ENCODE measurements around the gene SRA1.

Gene SRA1

GRCh38 chr5:140544986-140545385 lies 12.3 kb downstream of the SRA1 start:
- H3K9ac ChIP-seq (ENCODE audit: low read length): no peak overlapping the region
- H4K20me1 ChIP-seq (ENCODE audit: insufficient read depth, low read length): peaks cover 3% of the 10 kb centered on the region; the same call in 1 of the 2 replicates
- H3K4me2 ChIP-seq (ENCODE audit: low read length): no peak overlapping the region
- no peak overlapping the region for H3K4me3 ChIP-seq (ENCODE audit: low read length)
- H3K27ac ChIP-seq (ENCODE audit: low read length): no peak overlapping the region
- H2AFZ ChIP-seq (ENCODE audit: low read depth, low read length): no peak overlapping the region
- TF ChIP-seq, protein P1, sequence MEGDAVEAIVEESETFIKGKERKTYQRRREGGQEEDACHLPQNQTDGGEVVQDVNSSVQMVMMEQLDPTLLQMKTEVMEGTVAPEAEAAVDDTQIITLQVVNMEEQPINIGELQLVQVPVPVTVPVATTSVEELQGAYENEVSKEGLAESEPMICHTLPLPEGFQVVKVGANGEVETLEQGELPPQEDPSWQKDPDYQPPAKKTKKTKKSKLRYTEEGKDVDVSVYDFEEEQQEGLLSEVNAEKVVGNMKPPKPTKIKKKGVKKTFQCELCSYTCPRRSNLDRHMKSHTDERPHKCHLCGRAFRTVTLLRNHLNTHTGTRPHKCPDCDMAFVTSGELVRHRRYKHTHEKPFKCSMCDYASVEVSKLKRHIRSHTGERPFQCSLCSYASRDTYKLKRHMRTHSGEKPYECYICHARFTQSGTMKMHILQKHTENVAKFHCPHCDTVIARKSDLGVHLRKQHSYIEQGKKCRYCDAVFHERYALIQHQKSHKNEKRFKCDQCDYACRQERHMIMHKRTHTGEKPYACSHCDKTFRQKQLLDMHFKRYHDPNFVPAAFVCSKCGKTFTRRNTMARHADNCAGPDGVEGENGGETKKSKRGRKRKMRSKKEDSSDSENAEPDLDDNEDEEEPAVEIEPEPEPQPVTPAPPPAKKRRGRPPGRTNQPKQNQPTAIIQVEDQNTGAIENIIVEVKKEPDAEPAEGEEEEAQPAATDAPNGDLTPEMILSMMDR (IDR thresholded peaks at IDR 0.05; ENCODE audit: low read depth, low read length): no peak
- no peaks in the 10 kb centered on the region for H3K27me3 ChIP-seq (ENCODE audit: low read depth, low read length)
- H3K4me1 ChIP-seq (ENCODE audit: low read length): peaks cover 14% of the 10 kb centered on the region
- no peaks in the 10 kb centered on the region for H3K79me2 ChIP-seq (ENCODE audit: low read length)
- H3K36me3 ChIP-seq (replicated peaks; ENCODE audit: low read depth, low read length): peaks cover 35% of the 10 kb centered on the region
- H3K9me3 ChIP-seq (ENCODE audit: insufficient read depth, low read length): no peaks in the 10 kb centered on the region

DNA sequence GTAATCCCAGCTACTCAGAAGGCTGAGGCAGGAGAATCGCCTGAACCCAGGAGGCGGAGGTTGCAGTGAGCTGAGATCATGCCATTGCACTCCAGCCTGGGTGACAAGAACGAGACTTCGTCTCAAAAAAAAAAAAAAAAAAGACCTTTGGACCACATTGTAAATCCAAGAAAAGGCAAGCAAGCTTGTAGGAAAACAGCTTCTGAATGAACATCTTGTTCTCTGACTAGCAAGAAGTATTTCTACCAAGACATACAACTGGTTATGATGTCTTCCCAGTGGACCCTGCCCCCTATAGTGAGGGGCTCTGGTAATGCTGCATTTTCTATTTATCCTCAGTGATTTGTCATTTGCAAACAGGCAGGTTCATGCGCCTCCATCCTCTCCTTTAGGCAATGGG lies 14.3 kb downstream of the SRA1 start:
- Histone ChIP-seq H3K27ac (ENCODE audit: low read length) (no peak overlapping the region), H3K4me2 (ENCODE audit: low read length) (no peak overlapping the region), H3K4me3 (ENCODE audit: low read length) (no peak overlapping the region), H3K9me3 (ENCODE audit: insufficient read depth, low read length) (no peaks in the 10 kb centered on the region), H3K9ac (ENCODE audit: low read length) (no peak overlapping the region), H2AFZ (ENCODE audit: low read depth, low read length) (no peak overlapping the region), H3K79me2 (ENCODE audit: low read length) (no peaks in the 10 kb centered on the region), H4K20me1 (ENCODE audit: insufficient read depth, low read length) (peaks cover 3% of the 10 kb centered on the region; the same call in 1 of the 2 replicates), H3K27me3 (ENCODE audit: low read depth, low read length) (no peaks in the 10 kb centered on the region), H3K4me1 (ENCODE audit: low read length) (peaks cover 14% of the 10 kb centered on the region), H3K36me3 (replicated peaks; ENCODE audit: low read depth, low read length) (peaks cover 41% of the 10 kb centered on the region)
- no peak for TF ChIP-seq EZH2phosphoT487 (IDR thresholded peaks at IDR 0.05; ENCODE audit: low read depth)
- TF ChIP-seq, protein P1 (IDR thresholded peaks at IDR 0.05; ENCODE audit: low read depth, low read length): no peak

- H3K79me2 ChIP-seq (ENCODE audit: low read length): peaks cover 11% of the 10 kb centered on the region
- peaks cover 52% of the 10 kb centered on the region for H3K36me3 ChIP-seq (replicated peaks; ENCODE audit: low read depth, low read length)
- peaks cover 3% of the 10 kb centered on the region; the same call in 1 of the 2 replicates for H4K20me1 ChIP-seq (ENCODE audit: insufficient read depth, low read length)
- H3K4me1 ChIP-seq (ENCODE audit: low read length): peaks cover 18% of the 10 kb centered on the region
- no peaks in the 10 kb centered on the region for H3K9me3 ChIP-seq (ENCODE audit: insufficient read depth, low read length)
- no peaks in the 10 kb centered on the region for H3K27me3 ChIP-seq (ENCODE audit: low read depth, low read length)
- H2AFZ ChIP-seq (ENCODE audit: low read depth, low read length): no peak overlapping the region
- TF ChIP-seq, protein P1 (IDR thresholded peaks at IDR 0.05; ENCODE audit: low read depth, low read length): no peak
- no peak for TF ChIP-seq EZH2phosphoT487 (IDR thresholded peaks at IDR 0.05; ENCODE audit: low read depth)
- H3K4me3 ChIP-seq (ENCODE audit: low read length): no peak overlapping the region
- no peak overlapping the region for H3K4me2 ChIP-seq (ENCODE audit: low read length)
- H3K27ac ChIP-seq (ENCODE audit: low read length): no peak overlapping the region
- no peak overlapping the region for H3K9ac ChIP-seq (ENCODE audit: low read length)
Observed at GRCh38 chr5:140540227-140540626, 17.0 kb downstream of the SRA1 start.

DNA sequence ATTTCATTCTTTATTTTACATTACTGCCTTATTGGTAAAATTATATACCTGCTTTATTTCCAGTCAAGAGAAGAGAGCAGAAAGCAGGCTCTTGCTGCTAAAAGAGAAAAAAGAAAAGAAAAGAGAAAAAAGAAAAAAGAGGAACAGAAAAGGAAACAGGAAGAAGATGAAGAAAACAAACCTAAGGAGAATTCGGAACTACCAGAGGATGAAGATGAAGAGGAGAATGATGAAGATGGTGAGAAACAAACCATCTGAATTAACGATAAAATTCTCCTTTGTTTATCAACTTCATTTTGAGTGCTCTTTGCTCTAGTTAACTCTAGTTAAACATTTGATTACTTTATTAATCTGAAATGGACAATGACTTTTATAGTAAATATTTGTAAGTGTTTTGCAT lies 33.3 kb downstream of the SRA1 start:
- H3K79me2 ChIP-seq (ENCODE audit: low read length): no peaks in the 10 kb centered on the region
- no peaks in the 10 kb centered on the region for H3K27me3 ChIP-seq (ENCODE audit: low read depth, low read length)
- H3K27ac ChIP-seq (ENCODE audit: low read length): no peak overlapping the region; the same call in 1 of the 2 replicates
- H3K4me3 ChIP-seq (ENCODE audit: low read length): no peak overlapping the region
- no peak overlapping the region for H3K9ac ChIP-seq (ENCODE audit: low read length)
- H4K20me1 ChIP-seq (ENCODE audit: insufficient read depth, low read length): no peaks in the 10 kb centered on the region
- H3K36me3 ChIP-seq (replicated peaks; ENCODE audit: low read depth, low read length): peaks cover 22% of the 10 kb centered on the region
- H3K4me2 ChIP-seq (ENCODE audit: low read length): peak overlapping the region; percentile 12; the same call in 1 of the 2 replicates
- H2AFZ ChIP-seq (ENCODE audit: low read depth, low read length): no peak overlapping the region
- no peaks in the 10 kb centered on the region for H3K9me3 ChIP-seq (ENCODE audit: insufficient read depth, low read length)
- no peak for TF ChIP-seq EZH2phosphoT487 (IDR thresholded peaks at IDR 0.05; ENCODE audit: low read depth)
- peaks cover 10% of the 10 kb centered on the region for H3K4me1 ChIP-seq (ENCODE audit: low read length)

DNA sequence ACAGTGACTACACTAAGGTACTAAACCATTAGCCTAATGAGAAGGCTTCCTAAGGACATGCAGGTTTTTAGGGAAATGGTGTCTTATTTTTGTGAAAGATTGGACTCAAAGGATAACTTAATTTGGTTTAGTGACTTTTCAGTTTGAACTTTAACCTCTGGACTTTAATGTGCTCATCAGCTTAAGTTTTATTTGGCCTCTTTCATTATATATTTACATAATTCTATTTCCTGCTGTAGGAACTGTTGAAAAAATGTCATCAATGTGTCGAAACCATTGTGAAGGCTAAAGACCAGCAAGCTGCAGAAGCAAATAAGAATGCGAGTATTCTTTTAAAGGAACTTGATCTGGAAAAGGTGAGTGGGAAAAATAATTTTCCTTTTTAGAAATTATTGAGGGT lies 44.1 kb downstream of the SRA1 start:
- Histone ChIP-seq H4K20me1 (ENCODE audit: insufficient read depth, low read length) (no peaks in the 10 kb centered on the region), H3K27ac (ENCODE audit: low read length) (no peak overlapping the region), H3K9ac (ENCODE audit: low read length) (no peak overlapping the region), H2AFZ (ENCODE audit: low read depth, low read length) (no peak overlapping the region), H3K9me3 (ENCODE audit: insufficient read depth, low read length) (no peaks in the 10 kb centered on the region), H3K36me3 (replicated peaks; ENCODE audit: low read depth, low read length) (peaks cover 19% of the 10 kb centered on the region), H3K4me3 (ENCODE audit: low read length) (no peak overlapping the region), H3K4me1 (ENCODE audit: low read length) (no peaks in the 10 kb centered on the region), H3K79me2 (ENCODE audit: low read length) (no peaks in the 10 kb centered on the region), H3K27me3 (ENCODE audit: low read depth, low read length) (no peaks in the 10 kb centered on the region), H3K4me2 (ENCODE audit: low read length) (no peak overlapping the region)
- TF ChIP-seq EZH2phosphoT487 (IDR thresholded peaks at IDR 0.05; ENCODE audit: low read depth): no peak
- TF ChIP-seq, protein P1 (IDR thresholded peaks at IDR 0.05; ENCODE audit: low read depth, low read length): no peak

Measured in OCI-LY3 (cell line).